Mesendoderm (in vitro differentiated cells): Measurements from ENCODE around the gene C19orf73.

ENCODE experiments used
- DNase-seq: peaks from one replicate; pipeline ENCODE4 v3.0.0; 2013
- H2AK5ac ChIP-seq: 2 replicates; pipeline ENCODE4 v1.6.1; 2013; ENCODE audit warnings: low read length, inconsistent platforms
- H2BK120ac ChIP-seq: 2 replicates; pipeline ENCODE4 v1.6.1; 2013; ENCODE audit warnings: low read depth, mild to moderate bottlenecking, low read length, moderate library complexity, mixed read lengths
- H2BK15ac ChIP-seq: replicated peaks from 2 replicates; pipeline ENCODE4 v1.6.1; 2013; ENCODE audit warnings: low read depth, mild to moderate bottlenecking, moderate library complexity
- H2BK5ac ChIP-seq: 2 replicates; pipeline ENCODE4 v1.6.1; 2013; ENCODE audit warnings: low read length, inconsistent platforms
- H3K18ac ChIP-seq: 2 replicates; pipeline ENCODE4 v1.6.1; 2013; ENCODE audit warnings: mild to moderate bottlenecking, low read length, mixed read lengths
- H3K23ac ChIP-seq: one replicate; pipeline ENCODE4 v1.6.1; 2013; ENCODE audit warnings: low read length
- H3K27ac ChIP-seq: 2 replicates; pipeline ENCODE4 v1.5.1; 2013; ENCODE audit warnings: low read depth, mild to moderate bottlenecking, inconsistent platforms, low read length, moderate library complexity
- H3K27me3 ChIP-seq: 2 replicates; pipeline ENCODE4 v1.6.1; 2013; ENCODE audit warnings: low read length, control low read depth, mild to moderate bottlenecking, inconsistent platforms; ENCODE audit not compliant: insufficient read depth, poor library complexity
- H3K36me3 ChIP-seq: 2 replicates; pipeline ENCODE4 v1.6.1; 2013; ENCODE audit warnings: low read length, inconsistent platforms; ENCODE audit not compliant: control insufficient read depth, insufficient read depth
- H3K4ac ChIP-seq: one replicate; pipeline ENCODE4 v1.6.1; 2013; ENCODE audit warnings: low read depth, mild to moderate bottlenecking, low read length, moderate library complexity
- H3K4me1 ChIP-seq: 2 replicates; pipeline ENCODE4 v1.6.1; 2013; ENCODE audit warnings: low read depth, low read length, inconsistent platforms; ENCODE audit not compliant: control insufficient read depth
- H3K4me2 ChIP-seq: 2 replicates; pipeline ENCODE4 v1.6.1; 2013; ENCODE audit warnings: low read length
- H3K4me3 ChIP-seq: 2 replicates; pipeline ENCODE4 v1.5.1; 2013; ENCODE audit warnings: mild to moderate bottlenecking, low read length
- H3K56ac ChIP-seq: one replicate; pipeline ENCODE4 v1.6.1; 2013; ENCODE audit warnings: low read length
- H3K79me1 ChIP-seq: 2 replicates; pipeline ENCODE4 v1.6.1; 2013; ENCODE audit warnings: low read length, inconsistent platforms
- H3K79me2 ChIP-seq: 2 replicates; pipeline ENCODE4 v1.6.1; 2013; ENCODE audit warnings: mild to moderate bottlenecking, low read length; ENCODE audit not compliant: control insufficient read depth, insufficient read depth
- H3K9ac ChIP-seq: 2 replicates; pipeline ENCODE4 v1.6.1; 2013; ENCODE audit warnings: low read length, inconsistent platforms
- H4K5ac ChIP-seq: one replicate; pipeline ENCODE4 v1.6.1; 2013; ENCODE audit warnings: low read length
- H4K8ac ChIP-seq: one replicate; pipeline ENCODE4 v1.6.1; 2013; ENCODE audit warnings: low read depth, mild to moderate bottlenecking, control low read depth, low read length, moderate library complexity
- WGBS: extraction: QIAGEN DNeasy Blood & Tissue Kit; methylation state at CpG from one replicate; pipeline ENCODE4 v1.1.7; 2013; ENCODE audit warnings: low lambda C conversion rate, missing lambda C conversion rate; ENCODE audit not compliant: insufficient coverage; ENCODE audit errors: extremely low coverage; 5-methylcytosine and 5-hydroxymethylcytosine counted together

C19orf73 gene

GRCh38 chr19:49104229-49104864 lies 14.6 kb downstream of the C19orf73 start:
- Histone ChIP-seq H4K5ac (no peak overlapping the region), H2BK15ac (no peak overlapping the region), H3K4me3 (no peak overlapping the region), H3K23ac (no peak overlapping the region), H2BK5ac (no peak overlapping the region), H3K56ac (no peak overlapping the region), H2AK5ac (no peak overlapping the region), H3K27ac (no peak overlapping the region), H3K79me1 (peaks cover 7% of the 10 kb centered on the region), H3K4me1 (no peaks in the 10 kb centered on the region), H3K4me2 (no peak overlapping the region), H3K79me2 (peaks cover 2% of the 10 kb centered on the region), H4K8ac (no peak overlapping the region), H3K18ac (no peak overlapping the region), H3K36me3 (peaks cover 35% of the 10 kb centered on the region), H2BK120ac (no peak overlapping the region), H3K4ac (no peak overlapping the region), H3K27me3 (no peaks in the 10 kb centered on the region), H3K9ac (no peak overlapping the region)
- no peak for DNase-seq
- no CpG with 5 or more reads among the region's 30 CpGs for WGBS

GRCh38 chr19:49103331-49104085 lies 15.4 kb downstream of the C19orf73 start:
- no peak overlapping the region for H2BK5ac ChIP-seq
- no peak overlapping the region for H3K23ac ChIP-seq
- no peaks in the 10 kb centered on the region for H3K27me3 ChIP-seq
- H3K9ac ChIP-seq, result no peak overlapping the region
- no peak overlapping the region for H4K8ac ChIP-seq
- no peak overlapping the region for H3K27ac ChIP-seq
- H3K4ac ChIP-seq, result no peak overlapping the region
- peaks cover 37% of the 10 kb centered on the region for H3K36me3 ChIP-seq
- no peak overlapping the region for H3K56ac ChIP-seq
- no peak overlapping the region for H2AK5ac ChIP-seq
- H3K79me2 ChIP-seq, result peaks cover 7% of the 10 kb centered on the region
- DNase-seq, result no peak
- H3K4me3 ChIP-seq, result no peak overlapping the region
- no peak overlapping the region for H3K4me2 ChIP-seq
- peaks cover 15% of the 10 kb centered on the region for H3K79me1 ChIP-seq
- WGBS, result no CpG with 5 or more reads among the region's 33 CpGs
- no peaks in the 10 kb centered on the region for H3K4me1 ChIP-seq
- no peak overlapping the region for H2BK15ac ChIP-seq
- H3K18ac ChIP-seq, result no peak overlapping the region
- H4K5ac ChIP-seq, result no peak overlapping the region
- H2BK120ac ChIP-seq, result no peak overlapping the region

GRCh38 chr19:49102303-49102702 lies 16.6 kb downstream of the C19orf73 start:
- Histone ChIP-seq H3K4ac (no peak overlapping the region), H3K4me2 (no peak overlapping the region), H2BK120ac (no peak overlapping the region), H3K79me2 (peaks cover 12% of the 10 kb centered on the region), H3K18ac (no peak overlapping the region), H3K79me1 (peaks cover 20% of the 10 kb centered on the region), H2BK15ac (no peak overlapping the region), H3K9ac (no peak overlapping the region), H3K56ac (no peak overlapping the region), H4K5ac (no peak overlapping the region), H3K4me3 (no peak overlapping the region), H2AK5ac (no peak overlapping the region), H3K27ac (no peak overlapping the region), H2BK5ac (no peak overlapping the region), H3K27me3 (no peaks in the 10 kb centered on the region), H3K4me1 (no peaks in the 10 kb centered on the region), H3K23ac (no peak overlapping the region), H3K36me3 (peaks cover 40% of the 10 kb centered on the region), H4K8ac (no peak overlapping the region)
- DNase-seq, result no peak
- WGBS, result no CpG with 5 or more reads among the region's 12 CpGs

GRCh38 chr19:49101160-49101559 lies 17.8 kb downstream of the C19orf73 start:
- Histone ChIP-seq H3K4me2 (no peak overlapping the region), H3K4ac (no peak overlapping the region), H3K4me1 (no peaks in the 10 kb centered on the region), H3K4me3 (no peak overlapping the region), H3K79me2 (peaks cover 12% of the 10 kb centered on the region), H4K8ac (no peak overlapping the region), H3K9ac (no peak overlapping the region), H3K56ac (peak overlapping the region; percentile 25), H3K27ac (no peak overlapping the region), H2BK120ac (no peak overlapping the region), H2BK15ac (no peak overlapping the region), H2BK5ac (no peak overlapping the region), H3K79me1 (peaks cover 20% of the 10 kb centered on the region), H3K27me3 (no peaks in the 10 kb centered on the region), H3K18ac (no peak overlapping the region), H3K36me3 (peaks cover 38% of the 10 kb centered on the region), H4K5ac (no peak overlapping the region), H2AK5ac (no peak overlapping the region), H3K23ac (no peak overlapping the region)
- WGBS, result no CpG with 5 or more reads among the region's 12 CpGs
- DNase-seq, result no peak

GRCh38 chr19:49098795-49099194 lies 20.1 kb downstream of the C19orf73 start:
- H3K9ac ChIP-seq, result no peak overlapping the region

More at GRCh38 chr19:49098795-49099194, 20.1 kb downstream of the C19orf73 start:
- H3K79me2 ChIP-seq, result peaks cover 18% of the 10 kb centered on the region
- peaks cover 25% of the 10 kb centered on the region for H3K79me1 ChIP-seq
- no peak overlapping the region for H3K56ac ChIP-seq
- WGBS, result no CpG with 5 or more reads among the region's 4 CpGs
- H3K27ac ChIP-seq, result no peak overlapping the region
- peaks cover 33% of the 10 kb centered on the region for H3K36me3 ChIP-seq
- no peak overlapping the region for H2BK15ac ChIP-seq
- H3K23ac ChIP-seq, result no peak overlapping the region
- H3K18ac ChIP-seq, result no peak overlapping the region
- H2BK5ac ChIP-seq, result no peak overlapping the region
- H3K4ac ChIP-seq, result no peak overlapping the region
- no peak overlapping the region for H4K5ac ChIP-seq
- no peak overlapping the region for H2AK5ac ChIP-seq
- DNase-seq, result no peak
- H3K4me2 ChIP-seq, result no peak overlapping the region
- H3K27me3 ChIP-seq, result no peaks in the 10 kb centered on the region
- H3K4me1 ChIP-seq, result no peaks in the 10 kb centered on the region
- no peak overlapping the region for H4K8ac ChIP-seq
- H3K4me3 ChIP-seq, result no peak overlapping the region
- H2BK120ac ChIP-seq, result no peak overlapping the region
